GM19238 (cell line): ENCODE data around the gene FHIP1A.

Experiments used
- DNase-seq: peaks from one replicate; pipeline ENCODE4 v3.0.0; 2011; ENCODE audit warnings: low spot score; ENCODE audit not compliant: insufficient read length

FHIP1A gene

GRCh38 chr4:151417766-151418376 is 8.9 kb downstream of the FHIP1A start:
- DNase-seq = no peak

GRCh38 chr4:151418385-151418784 is 9.4 kb downstream of the FHIP1A start:
- DNase-seq = no peak

- no peak for DNase-seq
Measured at GRCh38 chr4:151418856-151419255, 9.9 kb downstream of the FHIP1A start.

- no peak for DNase-seq
Measured at GRCh38 chr4:151420250-151420807, 11.4 kb downstream of the FHIP1A start.

GRCh38 chr4:151422854-151423253 is 13.9 kb downstream of the FHIP1A start:
- no peak for DNase-seq

GRCh38 chr4:151426513-151426912 is 17.5 kb downstream of the FHIP1A start:
- no peak for DNase-seq

- no peak for DNase-seq
Measured at GRCh38 chr4:151427266-151427665, 18.3 kb downstream of the FHIP1A start.

- DNase-seq = no peak
Measured at GRCh38 chr4:151428346-151428745, 19.4 kb downstream of the FHIP1A start.

- peak; percentile 11 for DNase-seq
Measured at GRCh38 chr4:151429957-151430570, 21.1 kb downstream of the FHIP1A start.

GRCh38 chr4:151430740-151431457 is 21.9 kb downstream of the FHIP1A start:
- no peak for DNase-seq

- DNase-seq = no peak
Measured at GRCh38 chr4:151431728-151432127, 22.8 kb downstream of the FHIP1A start.

- no peak for DNase-seq
Measured at GRCh38 chr4:151432654-151433053, 23.7 kb downstream of the FHIP1A start.

- DNase-seq = no peak
Measured at GRCh38 chr4:151434183-151434860, 25.3 kb downstream of the FHIP1A start.

GRCh38 chr4:151436093-151436518 is 27.1 kb downstream of the FHIP1A start:
- DNase-seq = no peak

GRCh38 chr4:151437505-151437904 is 28.5 kb downstream of the FHIP1A start:
- no peak for DNase-seq

- no peak for DNase-seq
Measured at GRCh38 chr4:151438154-151438553, 29.2 kb downstream of the FHIP1A start.

GRCh38 chr4:151439320-151439719 is 30.3 kb downstream of the FHIP1A start:
- DNase-seq = no peak

- no peak for DNase-seq
Measured at GRCh38 chr4:151442002-151442401, 33.0 kb downstream of the FHIP1A start.

- DNase-seq = no peak
Measured at GRCh38 chr4:151443247-151443646, 34.3 kb downstream of the FHIP1A start.

- no peak for DNase-seq
Measured at GRCh38 chr4:151443752-151444151, 34.8 kb downstream of the FHIP1A start.

- no peak for DNase-seq
Measured at GRCh38 chr4:151446208-151446607, 37.2 kb downstream of the FHIP1A start.

GRCh38 chr4:151454513-151454912 is 45.5 kb downstream of the FHIP1A start:
- no peak for DNase-seq
